ENCODE data around the gene MRPS22.
"Not testable (repeated sequence)": the region's sequence is repeated elsewhere in the genome, so short reads cannot be mapped to it uniquely, and the experiment has no call there.

Gene MRPS22

DNA sequence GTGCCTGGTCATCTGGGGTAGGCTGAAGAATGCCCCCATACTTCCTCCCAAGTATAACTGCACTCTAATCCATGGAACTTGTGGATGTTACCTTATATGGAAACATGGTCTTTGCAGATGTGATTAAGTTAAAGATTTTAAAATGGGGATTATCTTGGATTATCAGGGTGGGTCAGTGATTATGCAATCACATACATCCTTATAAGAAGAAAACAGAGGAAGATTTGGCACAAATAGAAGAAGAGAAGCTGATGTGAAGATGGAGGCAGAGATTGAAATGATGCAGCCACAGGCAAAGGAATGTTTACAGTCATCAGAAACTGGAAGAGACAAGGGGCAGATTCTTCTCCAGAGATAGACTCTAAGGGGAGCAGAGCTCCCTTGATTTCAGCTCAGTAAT is 1.8 kb upstream of the MRPS22 start:
- no peak for DNase-seq

DNA sequence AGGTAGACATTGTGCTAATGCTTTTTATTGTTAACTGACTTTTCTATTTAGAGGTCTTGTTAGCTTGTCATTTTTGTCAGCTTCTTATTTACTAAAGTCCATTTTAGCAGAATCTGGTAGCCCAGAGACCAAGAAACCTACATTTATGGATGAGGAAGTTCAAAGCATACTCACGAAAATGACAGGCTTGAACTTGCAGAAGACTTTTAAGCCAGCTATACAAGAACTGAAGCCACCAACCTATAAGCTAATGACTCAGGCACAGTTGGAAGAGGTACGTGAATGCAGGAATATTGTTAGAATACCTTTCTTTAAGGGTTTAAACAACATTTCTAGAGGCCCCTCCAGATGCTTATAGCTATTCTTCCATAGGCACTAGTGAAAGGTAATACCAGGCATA is 3.0 kb downstream of the MRPS22 start:
- no peak for DNase-seq

DNA sequence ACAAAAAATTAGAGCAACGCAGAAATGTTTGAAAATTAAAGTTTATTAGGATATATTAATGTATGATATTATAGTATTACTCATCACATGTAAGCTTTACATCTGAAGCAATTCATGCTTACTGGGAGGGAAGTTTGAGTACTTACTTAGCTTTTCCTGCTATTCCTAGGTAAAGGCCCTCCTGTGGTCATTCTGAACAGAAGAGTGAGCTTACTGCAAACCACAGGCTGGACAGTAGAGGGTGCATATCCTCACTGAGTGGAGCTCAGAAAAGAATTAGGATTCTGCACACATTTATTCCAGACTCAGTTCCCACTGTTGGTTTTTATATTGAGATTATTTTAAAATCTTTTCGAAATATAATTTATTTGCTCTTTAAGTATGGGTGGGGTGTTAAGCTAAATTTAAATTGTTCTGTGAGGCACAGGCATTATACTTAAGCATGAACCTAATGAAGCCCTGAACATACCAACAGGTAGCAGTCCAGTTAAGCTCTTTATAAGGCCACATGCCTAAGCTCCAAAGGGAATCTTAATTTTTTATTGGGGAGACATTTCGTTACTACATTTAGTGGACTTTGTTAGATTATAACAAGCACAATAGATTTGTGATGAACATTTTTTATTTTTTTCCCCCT is 10.2 kb downstream of the MRPS22 start:
- no peak for DNase-seq

DNA sequence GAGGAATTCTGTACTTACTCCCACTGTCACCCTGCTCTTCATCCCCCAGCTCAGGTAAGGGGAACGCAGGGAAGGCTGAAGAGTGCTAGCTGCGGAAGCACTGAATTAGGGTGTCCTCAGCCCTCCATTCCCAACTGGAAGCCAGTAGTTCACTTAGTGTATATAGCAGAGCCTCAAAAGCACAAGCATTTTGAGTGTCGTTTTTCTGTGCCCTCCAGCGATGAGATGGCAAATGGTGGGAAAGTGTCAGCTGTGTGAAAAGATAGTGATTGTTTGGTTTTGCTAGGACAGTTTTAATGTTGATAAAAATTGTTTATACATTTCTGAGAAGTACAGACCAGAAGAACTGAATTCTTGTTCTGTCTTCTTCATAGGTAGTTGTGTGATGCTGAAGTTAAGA is 10.8 kb downstream of the MRPS22 start:
- DNase-seq: no peak

DNA sequence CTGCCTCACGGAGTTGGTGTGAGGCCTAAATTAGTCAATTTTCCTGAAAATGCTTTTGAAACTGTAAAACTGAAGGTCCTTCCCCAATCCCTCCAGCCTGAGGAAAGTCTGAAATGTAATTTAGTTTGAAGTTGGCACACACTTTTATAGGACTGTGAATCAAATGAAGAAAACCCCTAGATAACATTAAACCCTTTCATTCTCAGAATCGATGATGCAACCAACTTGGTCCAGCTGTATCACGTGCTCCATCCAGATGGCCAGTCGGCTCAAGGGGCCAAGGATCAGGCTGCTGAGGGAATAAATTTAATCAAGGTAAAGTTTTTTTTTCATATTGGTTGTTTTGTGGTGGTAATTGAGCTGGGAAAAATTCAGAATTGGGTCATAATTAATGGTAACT is 11.7 kb downstream of the MRPS22 start:
- DNase-seq: no peak

DNA sequence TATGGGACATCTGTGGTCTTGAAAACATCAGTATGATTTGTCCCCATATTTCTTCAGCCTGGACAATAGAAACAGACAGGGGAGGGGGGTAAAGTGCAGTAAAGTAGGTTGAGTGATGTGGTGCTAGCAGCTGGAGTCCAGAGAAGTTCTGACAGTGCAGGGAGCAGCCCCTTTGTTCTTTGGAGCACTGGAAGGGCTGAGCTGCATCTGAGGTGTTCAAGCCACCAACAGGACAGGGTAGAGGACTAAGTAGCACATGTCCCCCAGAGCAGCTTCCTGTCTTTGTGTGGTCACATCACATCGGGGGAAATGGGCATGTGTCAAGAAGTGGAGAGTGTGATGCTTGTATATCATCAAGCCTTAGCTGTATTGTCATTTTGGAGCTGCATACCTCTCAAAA is 12.1 kb downstream of the MRPS22 start:
- no peak for DNase-seq

DNA sequence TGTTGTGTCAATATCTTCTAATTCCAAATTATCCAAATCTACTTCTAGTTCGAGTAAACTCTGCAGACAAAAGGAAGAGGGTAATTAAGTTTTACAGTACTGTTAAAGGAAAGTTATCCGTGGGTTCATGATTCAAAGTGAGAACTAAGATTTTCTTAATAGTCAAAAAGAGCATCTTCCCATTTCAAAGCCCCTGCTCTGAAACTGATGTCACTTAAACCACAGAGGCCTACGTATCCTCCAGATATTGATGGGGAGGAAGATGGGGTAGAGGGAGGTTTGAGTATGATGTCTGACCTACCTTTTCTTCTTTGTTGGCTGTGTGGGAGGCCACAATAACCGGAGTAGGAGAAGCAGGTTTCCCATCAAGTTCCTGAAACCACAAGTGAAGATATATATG is 14.1 kb downstream of the MRPS22 start:
- DNase-seq: no peak

DNA sequence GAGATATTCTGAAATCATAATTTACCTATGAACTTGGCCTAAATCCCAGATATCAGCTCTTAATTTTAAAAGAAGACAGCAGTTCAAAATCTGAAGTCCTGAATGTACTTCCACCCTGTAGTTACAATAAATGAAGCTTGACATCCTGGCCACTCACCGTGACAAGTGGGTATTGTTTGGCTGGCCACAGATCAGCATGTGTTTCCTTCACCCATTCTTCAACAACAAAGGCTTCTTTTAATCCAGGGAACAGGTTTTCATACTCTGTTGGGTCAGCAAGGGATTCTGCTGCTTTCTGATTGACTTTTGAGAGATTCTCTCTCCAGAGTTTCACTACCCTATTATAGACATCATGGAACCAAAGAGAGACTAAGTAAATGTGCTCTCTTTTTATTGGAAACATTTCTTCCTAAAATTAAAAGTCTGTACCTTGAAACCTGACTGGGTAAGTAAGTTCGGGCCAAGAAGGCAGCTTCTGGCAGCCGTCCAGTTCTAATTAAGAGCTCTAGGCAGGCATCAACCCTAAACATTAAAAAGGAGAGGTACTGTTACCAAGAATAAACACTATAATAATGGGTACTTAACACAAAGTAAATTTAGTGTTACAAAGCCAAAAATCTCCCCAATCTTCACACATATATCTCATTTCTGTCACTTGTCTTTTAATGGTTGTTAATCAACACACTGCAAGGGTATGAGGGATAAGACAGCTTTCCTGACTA is 15.2 kb downstream of the MRPS22 start:
- peak; percentile 97 for DNase-seq

DNA sequence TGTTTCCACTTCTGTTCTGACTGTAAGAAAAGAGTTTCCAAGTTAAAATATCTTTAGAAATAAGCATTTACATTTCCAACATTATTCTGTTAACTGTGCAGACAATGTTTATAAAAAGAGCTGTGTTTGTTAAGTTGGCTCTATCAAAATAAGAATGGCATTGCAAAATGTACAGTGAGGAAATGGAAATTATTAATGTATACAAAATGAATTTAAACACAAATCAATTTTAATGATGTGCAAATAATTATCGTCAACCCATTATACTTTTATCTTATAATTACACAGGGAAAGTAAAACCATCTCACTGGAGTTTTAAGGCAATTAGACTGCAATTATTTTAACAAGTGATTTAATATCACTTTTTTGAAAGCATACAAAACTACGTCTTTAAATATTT is 17.5 kb downstream of the MRPS22 start:
- DNase-seq: no peak

DNA sequence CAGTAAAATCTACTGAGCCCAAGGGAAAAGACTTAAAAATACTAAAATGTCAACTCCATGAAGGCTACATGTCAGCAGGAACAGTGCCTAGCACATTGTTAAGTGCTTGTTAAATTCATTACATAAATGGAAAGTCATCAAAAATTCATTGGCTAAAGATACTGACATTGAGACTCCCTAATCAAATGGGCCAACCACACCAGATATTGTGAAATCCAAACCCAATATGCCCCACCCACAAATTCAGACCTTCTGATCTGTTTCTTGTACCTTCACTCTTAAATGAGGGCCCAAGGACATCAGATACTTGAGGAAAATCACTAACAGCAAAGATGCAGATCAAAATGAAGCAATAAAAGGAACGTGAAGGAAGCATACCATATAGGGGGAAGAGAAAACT is 20.7 kb downstream of the MRPS22 start:
- DNase-seq: no peak

DNA sequence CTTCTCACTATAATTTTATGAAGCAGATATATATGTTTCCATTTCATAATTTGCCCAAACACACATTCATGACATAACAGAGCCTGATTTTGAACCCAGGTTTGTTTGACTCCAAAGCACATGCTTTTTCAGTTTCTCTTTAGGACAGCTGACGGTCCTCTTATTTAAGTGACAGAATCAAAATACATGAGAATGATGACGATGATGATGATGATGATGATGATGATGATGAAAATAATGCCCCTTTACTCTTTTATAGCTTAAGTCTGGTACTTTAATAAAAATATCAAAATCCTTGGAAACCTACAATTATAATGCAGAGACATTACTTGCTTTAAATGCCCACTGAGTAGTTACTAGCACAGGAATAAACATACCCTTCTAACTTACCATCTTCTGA is 30.3 kb downstream of the MRPS22 start:
- DNase-seq: no peak

DNA sequence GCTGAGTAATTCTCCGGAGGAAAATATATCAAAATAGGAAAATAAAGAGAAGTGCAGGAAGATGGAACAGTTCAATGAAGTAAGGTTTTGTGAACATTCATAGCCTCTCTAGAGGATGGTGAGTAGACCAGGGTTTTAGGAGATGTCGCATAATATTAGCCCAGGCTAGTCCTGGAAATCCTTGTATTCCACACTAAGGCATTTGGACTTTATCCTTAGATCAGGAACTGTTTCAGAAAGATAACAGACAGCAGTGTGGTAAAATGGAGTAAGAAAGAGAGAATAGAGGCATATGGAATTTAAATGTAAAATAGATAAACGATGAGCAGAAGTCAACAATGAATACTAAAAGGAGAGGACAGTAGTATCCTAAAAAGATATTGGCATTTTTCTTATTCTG is 33.6 kb downstream of the MRPS22 start:
- no peak for DNase-seq

DNA sequence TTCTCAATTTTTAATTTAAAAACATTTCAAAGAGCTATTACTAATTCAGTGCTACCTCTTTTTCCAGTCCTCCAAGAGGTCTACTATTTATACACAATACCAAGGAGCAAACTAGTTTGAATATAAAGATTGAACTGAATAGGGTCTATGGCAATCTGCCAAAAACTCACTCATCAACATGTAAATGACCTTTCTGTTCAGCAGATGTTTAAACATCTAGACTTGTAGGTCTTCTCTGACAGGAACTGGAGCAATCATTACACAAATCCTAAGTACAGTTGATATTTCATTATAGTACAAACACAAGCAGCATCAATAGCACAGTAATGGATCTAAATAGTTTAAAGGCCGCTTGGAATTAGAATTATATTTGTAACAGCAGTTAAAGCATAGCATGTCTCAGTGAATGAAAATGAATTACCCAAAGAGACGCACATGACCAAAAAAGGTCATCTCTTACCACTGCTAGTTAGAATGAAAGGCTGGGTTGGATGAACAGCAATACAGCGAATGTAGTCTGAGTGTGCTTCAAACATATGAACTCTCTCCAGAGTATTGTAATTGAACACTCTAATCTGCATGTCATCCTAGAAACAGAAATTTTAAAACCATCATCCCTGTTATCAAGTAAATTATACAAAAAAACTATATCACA is 34.9 kb downstream of the MRPS22 start:
- peak; percentile 86 for DNase-seq

DNA sequence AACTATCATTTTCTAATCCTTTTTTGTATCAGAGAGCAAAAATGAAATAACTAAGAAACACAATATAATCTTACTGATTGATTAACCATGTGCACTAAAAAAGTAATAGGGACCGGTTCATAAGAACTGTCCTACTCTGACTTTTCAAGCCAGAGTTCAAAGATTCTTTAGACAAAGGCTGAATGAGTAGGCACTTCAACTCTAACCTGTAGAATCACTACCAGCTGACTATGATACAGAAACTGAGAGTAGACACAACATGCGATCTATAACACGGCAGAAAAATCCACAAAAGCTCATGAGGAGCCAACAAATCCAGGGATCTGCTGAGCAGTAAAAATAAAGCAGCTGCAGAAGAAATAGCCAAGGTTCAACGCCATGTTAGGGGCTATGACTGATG is 36.8 kb downstream of the MRPS22 start:
- no peak for DNase-seq

DNA sequence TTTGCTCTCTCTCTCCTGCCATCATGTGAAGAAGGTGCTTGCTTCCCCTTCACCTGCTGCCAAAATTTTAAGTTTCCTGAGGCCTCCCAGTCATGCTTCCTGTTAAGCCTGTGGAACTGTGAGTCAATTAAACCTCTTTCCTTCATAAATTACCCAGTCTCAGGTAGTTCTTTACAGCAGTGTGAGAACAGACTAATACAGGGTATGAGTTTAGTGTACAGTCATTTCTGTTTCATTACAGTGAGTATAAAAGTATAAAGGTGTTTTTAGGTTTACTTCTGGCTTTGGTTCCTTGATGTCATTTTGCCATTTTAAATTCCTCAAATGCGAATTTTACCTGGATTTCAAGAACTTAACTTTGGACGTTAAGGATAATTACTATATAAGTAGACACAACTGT is 38.5 kb downstream of the MRPS22 start:
- DNase-seq: not testable (repeated sequence)

DNA sequence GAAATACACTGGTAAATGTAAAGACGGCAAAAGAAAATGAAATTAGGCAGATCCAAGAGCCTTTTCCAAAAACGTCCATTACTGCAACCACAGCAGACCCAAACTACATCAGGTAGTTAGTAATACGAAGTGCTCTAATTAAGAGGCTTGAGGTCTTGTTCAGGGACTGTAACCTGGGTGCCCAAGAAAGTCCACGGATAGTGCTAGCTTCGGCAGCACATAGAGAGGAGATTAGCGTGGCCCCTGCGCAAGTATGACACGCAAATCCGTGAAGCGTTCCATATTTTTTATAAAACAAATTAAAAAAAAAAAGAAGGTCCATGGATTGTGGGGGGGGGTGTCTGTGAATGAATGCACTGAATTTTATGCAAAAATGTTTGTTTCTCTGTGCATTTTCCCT is 44.3 kb downstream of the MRPS22 start:
- no peak for DNase-seq

DNA sequence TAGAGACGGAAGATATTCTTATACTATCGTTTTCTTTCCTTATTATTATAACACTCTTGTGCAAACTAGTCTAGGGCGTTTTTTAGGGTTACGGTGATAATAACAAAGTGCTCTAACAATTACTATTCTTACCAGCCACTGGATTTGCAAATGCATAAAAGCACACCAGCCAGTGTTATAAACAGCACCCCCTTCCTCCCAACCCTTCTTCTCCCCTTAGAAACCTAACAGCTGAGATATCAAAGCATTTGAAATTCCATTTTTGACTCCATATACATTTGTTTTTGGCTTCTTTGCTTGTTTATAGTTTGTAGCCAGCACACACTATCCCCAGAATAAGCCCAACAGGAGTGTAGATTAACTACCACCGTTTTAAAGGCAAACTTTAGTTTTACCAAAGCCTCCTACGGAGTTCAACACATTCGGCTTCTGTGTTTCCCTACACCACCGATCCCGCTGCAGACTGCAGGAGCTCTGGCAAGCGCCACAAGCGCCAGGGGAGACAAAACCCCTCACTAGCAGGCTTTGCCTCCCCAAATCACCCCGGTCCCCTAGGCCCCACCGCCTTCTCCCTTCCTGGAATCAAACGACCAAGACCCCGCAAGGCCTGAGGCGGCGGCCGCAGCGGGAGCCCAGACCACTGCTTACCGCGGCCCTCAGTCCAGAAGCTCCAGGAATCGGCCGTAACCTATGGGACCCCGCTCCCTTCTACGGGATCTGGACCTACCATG is 45.2 kb downstream of the MRPS22 start:
- DNase-seq: no peak

DNA sequence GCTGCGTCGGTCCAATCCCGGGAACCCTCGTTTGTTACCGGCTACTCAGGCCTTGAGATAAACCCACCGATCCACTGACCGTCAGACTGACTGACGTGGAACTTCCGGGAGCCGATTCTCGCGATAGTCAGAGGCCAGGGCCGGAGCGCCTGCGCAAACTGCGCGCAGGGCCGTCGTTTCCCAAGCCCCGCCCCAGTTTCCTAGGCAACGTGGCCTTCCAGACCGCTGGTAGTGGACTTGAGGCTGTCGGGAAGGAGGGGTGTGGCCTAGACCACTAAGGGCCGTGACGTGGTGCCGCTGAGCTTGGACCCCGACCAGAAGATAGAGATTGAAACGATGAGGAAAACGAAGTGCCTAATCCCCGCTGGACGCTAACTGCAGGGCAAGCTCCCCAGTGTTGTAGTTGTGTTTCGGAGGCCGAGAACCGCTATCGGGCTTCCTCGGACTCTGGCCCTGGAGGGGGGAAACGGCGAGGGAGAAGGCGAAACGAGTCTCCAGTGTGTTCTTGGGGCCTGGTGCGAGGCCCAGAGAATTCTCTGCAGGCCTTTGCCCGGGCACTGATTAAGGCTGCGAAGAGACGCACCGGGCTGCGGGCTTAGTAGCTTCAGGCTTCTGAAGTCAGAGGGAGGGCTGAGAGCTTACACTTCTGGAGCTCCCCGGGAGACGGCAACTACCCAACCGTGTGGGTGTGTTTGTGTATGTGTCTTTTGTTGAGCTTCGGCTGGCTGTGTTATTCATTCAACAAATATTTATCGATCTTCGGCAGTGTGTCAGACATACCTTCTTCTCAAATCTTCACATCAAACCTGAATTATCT is 45.9 kb downstream of the MRPS22 start, which contains the start of gene COPB2:
TSS of gene COPB2 (minus strand) at position 96 of the 817 bp plus-strand sequence. CDS start 97 bp downstream, outside the sequence.
- DNase-seq: peak; percentile 98

DNA sequence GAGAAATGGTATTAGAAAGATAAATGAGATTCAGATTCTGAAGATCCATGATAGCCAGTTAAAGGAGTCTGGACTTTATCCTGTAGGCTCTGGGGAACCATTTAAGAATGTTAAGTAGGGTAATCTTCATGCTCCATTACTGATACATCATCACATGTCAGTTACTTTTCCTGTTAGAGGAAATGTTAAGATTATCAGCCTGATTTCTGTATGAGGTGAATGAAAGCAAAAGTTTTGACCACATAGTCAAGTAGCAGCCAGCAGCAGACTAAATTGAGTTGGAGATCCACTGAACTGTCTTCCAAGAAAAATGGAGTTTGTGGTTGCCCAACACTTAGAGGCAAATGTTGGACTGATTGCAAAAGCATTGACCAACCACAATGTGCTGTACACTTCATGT is 50.3 kb downstream of the MRPS22 start:
- DNase-seq: no peak

DNA sequence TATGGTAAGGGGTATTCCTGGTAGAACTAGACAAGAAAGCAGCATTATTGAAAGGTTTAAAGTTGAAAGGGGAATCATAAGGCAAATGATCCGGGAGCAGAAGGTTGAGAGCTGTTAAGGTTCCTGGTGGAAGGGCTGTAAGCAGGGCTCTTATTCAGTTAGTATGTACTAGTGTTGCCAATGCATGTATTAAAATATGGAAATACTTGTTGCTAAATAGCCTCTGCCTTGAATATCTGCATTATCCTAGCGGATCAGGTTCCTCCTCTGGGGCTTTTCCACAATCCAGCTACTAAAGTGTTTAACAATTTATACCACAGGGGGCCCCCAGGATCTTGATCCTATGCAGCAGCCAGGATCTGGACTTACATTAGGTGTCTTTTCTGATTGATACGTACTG is 52.9 kb downstream of the MRPS22 start:
- no peak for DNase-seq

DNA sequence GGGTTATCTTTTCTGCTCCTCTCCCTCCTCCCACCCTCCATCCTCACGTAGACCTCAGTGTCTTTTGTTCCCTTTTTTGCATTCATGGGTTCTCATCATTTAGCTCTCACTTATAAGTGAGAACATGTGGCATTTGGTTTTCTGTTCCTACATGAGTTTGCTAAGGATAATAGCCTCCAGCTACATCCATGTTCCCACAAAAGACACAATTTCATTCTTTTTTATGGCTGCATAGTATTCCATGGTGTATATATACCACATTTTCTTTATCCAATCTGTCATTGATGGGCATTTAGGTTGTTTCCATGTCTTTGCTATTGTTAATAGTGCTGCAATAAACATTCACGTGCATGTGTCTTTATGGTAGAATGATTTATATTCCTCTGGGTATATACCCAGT is 57.3 kb downstream of the MRPS22 start:
- not testable (repeated sequence) for DNase-seq
